GM21423 (cell line): ENCODE measurements around the gene CYP19A1.
"Not testable (repeated sequence)": the region's sequence is repeated elsewhere in the genome, so short reads cannot be mapped to it uniquely, and the experiment has no call there.

ENCODE experiments used
- ATAC-seq: cut with Tn5 transposase; IDR thresholded peaks from one replicate; pipeline ENCODE4 v1.9.1; 2021; ENCODE audit warnings: mild to moderate bottlenecking, moderate library complexity; ENCODE audit not compliant: unreplicated experiment

CYP19A1 gene

GRCh38 chr15:51265037-51265555 is 73.3 kb downstream of the CYP19A1 start:
- ATAC-seq: no peak

GRCh38 chr15:51263726-51264125 is 74.7 kb downstream of the CYP19A1 start:
- ATAC-seq: no peak

GRCh38 chr15:51263116-51263515 is 75.3 kb downstream of the CYP19A1 start:
- no peak for ATAC-seq

GRCh38 chr15:51262463-51262862 is 75.9 kb downstream of the CYP19A1 start:
- no peak for ATAC-seq

- ATAC-seq: not testable (repeated sequence)
These were observed 77.3 kb downstream of the CYP19A1 start for GRCh38 chr15:51261113-51261512.

GRCh38 chr15:51260202-51260601 is 78.2 kb downstream of the CYP19A1 start:
- ATAC-seq: no peak

GRCh38 chr15:51255533-51255932 is 82.9 kb downstream of the CYP19A1 start:
- no peak for ATAC-seq

- ATAC-seq: no peak
These were observed 85.0 kb downstream of the CYP19A1 start for GRCh38 chr15:51253366-51253765.

- ATAC-seq: no peak
These were observed 85.7 kb downstream of the CYP19A1 start for GRCh38 chr15:51252671-51253070.

GRCh38 chr15:51251556-51251955 is 86.8 kb downstream of the CYP19A1 start:
- ATAC-seq: no peak

GRCh38 chr15:51250217-51251011 is 88.0 kb downstream of the CYP19A1 start:
- ATAC-seq: no peak

- no peak for ATAC-seq
These were observed 92.8 kb downstream of the CYP19A1 start for GRCh38 chr15:51245628-51246027.

GRCh38 chr15:51244423-51244869 is 94.0 kb downstream of the CYP19A1 start:
- ATAC-seq: no peak

- ATAC-seq: no peak
These were observed 94.6 kb downstream of the CYP19A1 start for GRCh38 chr15:51243774-51244173.

- no peak for ATAC-seq
These were observed 98.3 kb downstream of the CYP19A1 start for GRCh38 chr15:51240066-51240465.

GRCh38 chr15:51237816-51238215 is 100.6 kb downstream of the CYP19A1 start:
- no peak for ATAC-seq

GRCh38 chr15:51234176-51234927 is 104.0 kb downstream of the CYP19A1 start:
- no peak for ATAC-seq

GRCh38 chr15:51232581-51232980 is 105.8 kb downstream of the CYP19A1 start:
- no peak for ATAC-seq

GRCh38 chr15:51229907-51230330 is 108.5 kb downstream of the CYP19A1 start:
- ATAC-seq: no peak

- peak; percentile 95 for ATAC-seq
These were observed 110.3 kb downstream of the CYP19A1 start for GRCh38 chr15:51227940-51228732.
